Right lobe of liver (tissue), 6 donors: ENCODE data around the gene IPO11. TPM values are rescaled to one million over a fixed set of nuclear protein-coding genes. Genes with fewer than 3 reads are reported as not detected.
"Not testable (repeated sequence)": the region's sequence is repeated elsewhere in the genome, so short reads cannot be mapped to it uniquely, and the experiment has no call there.

Experiments used
- ATAC-seq, 4 donors: fragments of 200-7000 bp; cut with Tn5 transposase; one replicate each; pipeline ENCODE4 v1.9.1; 2020; ENCODE audit warnings: mild to moderate bottlenecking in 4 of 4, moderate library complexity in 4 of 4
- DNase-seq, 3 donors: peaks; one replicate each; pipeline ENCODE4 v3.0.0-alpha.2; 2020
- H3K27ac ChIP-seq, 3 donors: fragments of 200-600 bp; one replicate each; pipeline ENCODE4 v1.8.0; 2022
- H3K27me3 ChIP-seq, 2 donors: fragments of 200-600 bp; one replicate each; pipeline ENCODE4 v1.8.0; 2022
- H3K36me3 ChIP-seq, 4 donors: fragments of 200-600 bp; sonication (generic) in 1 of 4; one replicate each; pipeline versions ENCODE4 v1.5.1 to v1.8.0; 2017 to 2022; ENCODE audit warnings: control low read depth in 1 of 4
- H3K4me1 ChIP-seq, 4 donors: fragments of 200-600 bp; sonication (generic) in 1 of 4; one replicate each; pipeline versions ENCODE4 v1.5.1 to v1.8.0; 2017 to 2022; ENCODE audit warnings: control low read depth in 1 of 4
- H3K4me3 ChIP-seq, 3 donors: fragments of 200-600 bp; one replicate each; pipeline ENCODE4 v1.8.0; 2022
- H3K9me3 ChIP-seq, 4 donors: fragments of 200-600 bp; sonication (generic) in 1 of 4; one replicate each; pipeline versions ENCODE4 v1.5.1 to v1.8.0; 2017 to 2022; ENCODE audit warnings: control low read depth in 1 of 4
- POLR2A ChIP-seq: fragments of 450-650 bp; IDR thresholded peaks from one replicate; pipeline ENCODE4 v1.6.1; 2017; ENCODE audit warnings: antibody characterized with exemption, mild to moderate bottlenecking
- WGBS: methylation state at CpG from one replicate; pipeline ENCODE4 v1.1.6; 2018; ENCODE audit warnings: low coverage, low lambda C conversion rate; ENCODE audit not compliant: insufficient coverage; ENCODE audit errors: missing lambda C conversion rate; 5-methylcytosine and 5-hydroxymethylcytosine counted together
- intact Hi-C, 2 donors: fragments of 100-400 bp; cut with DNase I; formaldehyde crosslinking; loops; one replicate each; pipeline versions ENCODE4 v1.11.2 to v1.14.1; 2022
- total RNA-seq, 6 experiments: library from RNA; depleted of rRNA in 2 of 6; stranded (reverse); fragments of >200 nt in 2 of 6; fragmentation: NEBNext Ultra II Directional in 3 of 6; extraction: Animal tissue kit (Norgen Biotek cat#: 25700) in 3 of 6; gene quantifications; one replicate each; pipeline versions ENCODE4 v1.1.0 to v1.2.4, GENCODE V29; 2016 to 2023
- TF ChIP-seq, protein P1 (sequence below), 4 donors: fragments of 200-600 bp in 3 of 4; fragments of 450-650 bp in 1 of 4; IDR thresholded peaks; one replicate each; pipeline versions ENCODE4 v1.5.1 to v1.8.0; 2016 to 2022; ENCODE audit warnings: antibody characterized with exemption in 4 of 4, mild to moderate bottlenecking in 2 of 4
- donor health status: DM: no; HTN: yes; CAD: no.
- donor health status: DM: no; HTN: no; CAD: no.
- donor health status: DM: no; HTN: no; CAD: no.
- donor health status: DM: no; HTN: yes; CAD: no.
- donor health status: DM: no; HTN: yes; CAD: no.

IPO11 gene
- total RNA-seq, 6 experiments from 2014 or later: 8.3 to 15.7 (median 13.6) TPM

DNA sequence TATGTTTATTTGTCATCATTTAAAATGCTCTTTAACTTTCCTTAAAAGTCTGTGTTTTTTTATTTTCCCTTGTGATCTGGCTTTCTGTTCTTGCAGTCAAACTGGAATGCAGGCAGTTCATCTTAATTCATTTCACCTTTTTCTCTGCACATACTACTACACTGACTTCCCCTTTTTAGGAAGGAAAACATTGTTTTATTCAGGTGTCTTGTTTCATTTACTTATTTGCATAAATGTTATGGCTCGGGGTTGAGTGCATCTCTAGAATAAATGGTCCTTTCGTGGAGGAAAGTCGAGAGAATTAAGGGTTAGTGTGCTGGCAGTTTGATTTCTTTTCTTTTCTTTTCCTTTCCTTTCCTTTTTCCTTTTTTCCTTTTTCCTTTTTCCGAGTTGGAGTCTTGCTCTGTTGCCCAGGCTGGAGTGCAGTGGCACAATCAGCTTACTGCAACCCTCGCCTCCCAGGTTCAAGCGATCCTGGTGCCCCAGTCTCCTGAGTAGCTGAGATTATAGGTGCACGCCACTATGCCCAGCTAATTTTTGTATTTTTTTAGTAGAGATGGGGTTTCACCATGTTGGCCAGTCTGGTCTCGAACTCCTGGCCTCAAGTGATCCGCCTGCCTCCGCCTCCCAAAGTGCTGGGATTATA, 90.0 kb downstream of the IPO11 start:
- H3K36me3 ChIP-seq: peaks cover 0 to 5% (median 0%) of the 10 kb centered on the region in 4 donors
- no peaks in the 10 kb centered on the region for H3K9me3 ChIP-seq
- no peak overlapping the region for H3K27ac ChIP-seq
- ATAC-seq: no peak
- no peaks in the 10 kb centered on the region for H3K4me1 ChIP-seq
- no peak for TF ChIP-seq POLR2A
- TF ChIP-seq, protein P1, sequence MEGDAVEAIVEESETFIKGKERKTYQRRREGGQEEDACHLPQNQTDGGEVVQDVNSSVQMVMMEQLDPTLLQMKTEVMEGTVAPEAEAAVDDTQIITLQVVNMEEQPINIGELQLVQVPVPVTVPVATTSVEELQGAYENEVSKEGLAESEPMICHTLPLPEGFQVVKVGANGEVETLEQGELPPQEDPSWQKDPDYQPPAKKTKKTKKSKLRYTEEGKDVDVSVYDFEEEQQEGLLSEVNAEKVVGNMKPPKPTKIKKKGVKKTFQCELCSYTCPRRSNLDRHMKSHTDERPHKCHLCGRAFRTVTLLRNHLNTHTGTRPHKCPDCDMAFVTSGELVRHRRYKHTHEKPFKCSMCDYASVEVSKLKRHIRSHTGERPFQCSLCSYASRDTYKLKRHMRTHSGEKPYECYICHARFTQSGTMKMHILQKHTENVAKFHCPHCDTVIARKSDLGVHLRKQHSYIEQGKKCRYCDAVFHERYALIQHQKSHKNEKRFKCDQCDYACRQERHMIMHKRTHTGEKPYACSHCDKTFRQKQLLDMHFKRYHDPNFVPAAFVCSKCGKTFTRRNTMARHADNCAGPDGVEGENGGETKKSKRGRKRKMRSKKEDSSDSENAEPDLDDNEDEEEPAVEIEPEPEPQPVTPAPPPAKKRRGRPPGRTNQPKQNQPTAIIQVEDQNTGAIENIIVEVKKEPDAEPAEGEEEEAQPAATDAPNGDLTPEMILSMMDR (IDR thresholded peaks at IDR 0.05): no peak
- 98% methylated on average over 8 of the region's 10 CpGs for WGBS
- no peak for DNase-seq
- H3K27me3 ChIP-seq: no peaks in the 10 kb centered on the region
- no peak overlapping the region for H3K4me3 ChIP-seq
- intact Hi-C loops: no loop called here

DNA sequence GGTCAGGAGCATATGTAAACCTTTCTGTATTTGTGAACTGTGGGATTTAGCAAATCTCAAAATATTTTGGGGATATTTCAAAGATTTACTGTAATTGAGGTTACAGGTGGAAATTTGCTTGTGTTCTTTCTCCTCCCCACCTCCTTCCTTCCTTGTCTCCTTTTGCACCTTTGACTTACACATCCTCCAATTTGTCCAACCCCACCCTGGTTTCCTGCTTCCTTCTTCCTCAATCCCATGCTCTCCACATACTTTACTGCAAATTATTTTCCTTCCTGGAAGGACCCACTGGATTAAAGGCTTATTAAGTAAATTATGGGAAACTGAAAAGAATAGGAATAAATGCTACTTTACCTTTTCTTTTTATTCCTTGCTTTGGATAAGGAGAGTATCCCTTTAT, 91.6 kb downstream of the IPO11 start:
- ATAC-seq: no peak

DNA sequence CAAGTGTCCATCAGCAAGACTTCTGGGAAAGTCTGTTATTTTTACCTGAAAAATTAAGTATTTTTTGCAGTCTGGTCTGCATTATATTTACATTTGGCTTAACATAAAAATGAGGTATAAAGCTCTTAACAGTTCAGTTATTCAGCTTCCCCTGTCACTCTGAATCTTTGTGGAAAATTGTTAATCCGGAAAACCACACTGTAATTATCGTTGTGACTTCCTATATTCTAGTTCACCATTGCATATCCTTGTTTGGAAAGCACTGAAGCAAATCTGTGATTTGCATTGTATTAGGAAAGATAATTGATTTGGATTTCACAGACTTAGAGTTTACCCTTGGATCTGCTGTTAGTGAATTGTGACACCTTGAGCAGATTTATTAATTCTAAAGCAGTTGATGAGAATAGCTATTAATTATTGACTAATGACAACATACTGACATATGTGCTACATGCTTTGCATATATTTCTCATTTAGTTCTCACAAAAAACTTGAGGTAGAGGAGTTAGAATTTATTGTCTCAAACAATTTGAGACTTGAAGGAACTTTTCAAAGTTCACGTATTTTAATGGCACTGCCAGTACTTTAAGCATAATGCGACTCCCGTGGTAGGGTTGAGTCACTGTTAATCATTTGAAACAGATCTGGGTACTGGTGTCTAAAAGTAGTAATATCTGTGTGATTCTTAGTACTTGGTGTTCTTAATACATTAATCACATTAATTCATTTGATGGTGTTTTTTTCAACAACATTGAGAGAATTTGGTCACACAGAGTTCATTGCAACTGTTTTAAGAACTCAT, 94.3 kb downstream of the IPO11 start:
- ATAC-seq (no peak), DNase-seq (no peak)
- Histone ChIP-seq H3K27ac (no peak overlapping the region), H3K9me3 (no peaks in the 10 kb centered on the region), H3K36me3 (no peaks in the 10 kb centered on the region), H3K27me3 (no peaks in the 10 kb centered on the region), H3K4me3 (no peak overlapping the region), H3K4me1 (no peaks in the 10 kb centered on the region)
- WGBS: 92% methylated on average over 5 of the region's 5 CpGs
- intact Hi-C loops: no loop called here
- TF ChIP-seq, protein P1 (IDR thresholded peaks at IDR 0.05): no peak
- no peak for TF ChIP-seq POLR2A

More for the DNA sequence above, 91.6 kb downstream of the IPO11 start:
- Histone ChIP-seq H3K27me3 (no peaks in the 10 kb centered on the region), H3K4me1 (no peaks in the 10 kb centered on the region), H3K36me3 (no peaks in the 10 kb centered on the region), H3K9me3 (no peaks in the 10 kb centered on the region), H3K27ac (no peak overlapping the region), H3K4me3 (no peak overlapping the region)
- DNase-seq: no peak
- intact Hi-C loops: no loop called here
- TF ChIP-seq POLR2A: no peak
- TF ChIP-seq, protein P1 (IDR thresholded peaks at IDR 0.05): no peak

DNA sequence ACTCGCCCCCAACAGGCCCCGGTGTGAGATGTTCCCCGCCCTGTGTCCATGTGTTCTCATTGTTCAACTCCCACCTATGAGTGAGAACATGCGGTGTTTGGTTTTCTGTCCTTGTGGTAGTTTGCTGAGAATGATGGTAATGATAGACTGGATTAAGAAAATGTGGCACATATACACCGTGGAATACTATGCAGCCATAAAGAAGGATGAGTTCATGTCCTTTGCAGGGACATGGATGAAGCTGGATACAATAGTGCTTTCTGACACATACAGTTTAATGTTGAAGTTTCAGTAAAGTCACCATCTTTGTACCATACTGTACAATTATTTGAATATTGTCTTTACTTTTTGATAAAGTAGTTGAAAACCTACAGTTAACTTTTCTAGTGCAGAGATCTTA, 96.2 kb downstream of the IPO11 start:
- DNase-seq, H3K27ac ChIP-seq, H3K9me3 ChIP-seq, H3K27me3 ChIP-seq, H3K36me3 ChIP-seq, H3K4me1 ChIP-seq, ATAC-seq, intact Hi-C loops, H3K4me3 ChIP-seq: not testable (repeated sequence)
- 95% methylated on average over 5 of the region's 5 CpGs for WGBS

DNA sequence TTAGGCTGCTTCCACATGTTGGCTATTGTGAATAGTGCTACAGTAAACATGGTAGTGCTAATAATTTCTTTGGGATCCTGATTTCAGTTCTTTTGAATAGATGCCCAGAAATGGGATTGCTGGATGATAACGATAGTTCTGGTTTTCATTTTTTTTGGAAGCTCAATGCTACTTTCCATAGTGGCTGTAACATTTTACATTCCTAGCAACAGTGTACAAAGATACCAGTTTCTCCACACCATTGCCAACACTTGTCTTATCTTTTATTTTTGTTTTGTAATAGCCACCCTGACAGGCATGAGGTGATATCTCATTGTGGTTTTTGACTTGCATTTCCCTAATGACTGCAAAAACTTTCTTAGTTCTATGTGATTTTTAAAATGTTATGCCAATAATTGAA, 97.2 kb downstream of the IPO11 start:
- H3K4me3 ChIP-seq: no peak overlapping the region
- 73% methylated on average over 1 of the region's 1 CpG for WGBS
- H3K4me1 ChIP-seq: no peaks in the 10 kb centered on the region
- TF ChIP-seq POLR2A: no peak
- TF ChIP-seq, protein P1 (IDR thresholded peaks at IDR 0.05): no peak
- no peaks in the 10 kb centered on the region for H3K27me3 ChIP-seq
- ATAC-seq: no peak
- no peak overlapping the region for H3K27ac ChIP-seq
- DNase-seq: no peak
- intact Hi-C loops: no loop called here
- no peaks in the 10 kb centered on the region for H3K9me3 ChIP-seq
- no peaks in the 10 kb centered on the region for H3K36me3 ChIP-seq

DNA sequence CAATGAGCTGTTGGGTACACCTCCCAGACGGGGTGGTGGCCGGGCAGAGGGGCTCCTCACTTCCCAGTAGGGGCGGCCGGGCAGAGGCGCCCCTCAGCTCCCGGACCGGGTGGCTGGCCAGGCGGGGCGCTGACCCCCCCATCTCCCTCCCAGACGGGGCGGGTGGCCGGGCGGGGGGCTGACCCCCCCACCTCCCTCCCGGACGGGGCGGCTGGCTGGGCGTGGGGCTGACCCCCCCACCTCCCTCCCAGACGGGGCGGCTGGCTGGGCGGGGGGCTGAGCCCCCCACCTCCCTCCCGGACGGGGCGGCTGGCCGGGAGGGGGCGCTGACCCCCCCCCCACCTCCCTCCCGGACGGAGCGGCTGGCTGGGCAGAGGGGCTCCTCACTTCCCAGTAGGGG, 100.5 kb downstream of the IPO11 start:
- intact Hi-C loops, H3K4me3 ChIP-seq, H3K27me3 ChIP-seq, H3K36me3 ChIP-seq, H3K4me1 ChIP-seq, ATAC-seq, DNase-seq, H3K27ac ChIP-seq, H3K9me3 ChIP-seq: not testable (repeated sequence)
- WGBS: no CpG with 5 or more reads among the region's 28 CpGs
